Gastrocnemius medialis (tissue), 4 donors: ENCODE measurements around the gene VSX2. TPM values are rescaled to one million over a fixed set of nuclear protein-coding genes. Genes with fewer than 3 reads are reported as not detected.

ENCODE experiments used
- ATAC-seq, 2 donors: fragments of 150-250 bp; one replicate each; pipeline ENCODE4 v1.9.1; 2016
- DNase-seq, 2 donors: peaks; one replicate each; pipeline ENCODE4 v3.0.0-alpha.2; 2019
- H3K27ac ChIP-seq, 4 donors: fragments of 200-600 bp; sonication (generic); 1 replicate in 1 of 4; 2 replicates in 3 of 4; pipeline ENCODE4 v1.5.1; 2016 to 2018; ENCODE audit warnings: mild to moderate bottlenecking in 2 of 4, moderate library complexity in 1 of 4
- H3K27me3 ChIP-seq, 3 donors: fragments of 200-600 bp; sonication (generic) in 2 of 3; 1 replicate in 1 of 3; 2 replicates in 2 of 3; pipeline versions ENCODE4 v1.5.1 to v1.6.0; 2016 to 2019; ENCODE audit warnings: mild to moderate bottlenecking in 1 of 3, moderate library complexity in 1 of 3
- H3K36me3 ChIP-seq, 2 donors: fragments of 200-600 bp; sonication (generic) in 1 of 2; one replicate each; pipeline ENCODE4 v1.5.1; 2017 to 2018
- H3K4me1 ChIP-seq, 2 donors: fragments of 200-600 bp; sonication (generic) in 1 of 2; one replicate each; pipeline ENCODE4 v1.5.1; 2016 to 2017; ENCODE audit warnings: mild to moderate bottlenecking in 2 of 2
- H3K4me3 ChIP-seq, 4 donors: fragments of 200-600 bp; sonication (generic) in 3 of 4; 1 replicate in 1 of 4; 2 replicates in 3 of 4; pipeline ENCODE4 v1.5.1; 2016 to 2019; ENCODE audit warnings: mild to moderate bottlenecking in 2 of 4
- H3K9me3 ChIP-seq, 3 donors: fragments of 200-600 bp; sonication (generic) in 2 of 3; 1 replicate in 1 of 3; 2 replicates in 2 of 3; pipeline ENCODE4 v1.5.1; 2016 to 2019
- POLR2A ChIP-seq, 2 donors: fragments of 450-650 bp; IDR thresholded peaks; one replicate each; pipeline ENCODE4 v1.6.1; 2017; ENCODE audit warnings: antibody characterized with exemption in 2 of 2, mild to moderate bottlenecking in 2 of 2, moderate library complexity in 2 of 2
- in situ Hi-C, 4 donors: fragments of 200-750 bp; cut with MboI; loops; one replicate each; pipeline versions ENCODE4 v1.15.0 to v1.8.0; 2017; ENCODE audit warnings: low sequenced_read_pairs in 4 of 4
- intact Hi-C: fragments of 100-400 bp; cut with DNase I; formaldehyde crosslinking; loops from one replicate; pipeline ENCODE4 v1.15.1; 2023; ENCODE audit warnings: low total_unique reads
- total RNA-seq, 4 donors: library from RNA; depleted of rRNA; stranded (reverse); fragments of >200 nt; gene quantifications; one replicate each; pipeline versions ENCODE4 v1.1.0 to v1.2.3, GENCODE V29; 2016
- TF ChIP-seq, protein P1 (sequence below), 5 experiments: fragments of 450-650 bp in 3 of 5; fragments of 200-600 bp in 2 of 5; sonication (generic) in 2 of 5; IDR thresholded peaks in 4 of 5; conservative IDR thresholded peaks in 1 of 5; 1 replicate in 4 of 5; 2 replicates in 1 of 5; pipeline ENCODE4 v1.5.1; 2016 to 2019; ENCODE audit warnings: antibody characterized with exemption in 5 of 5, mild to moderate bottlenecking in 3 of 5, moderate library complexity in 3 of 5

VSX2 gene
- total RNA-seq, 4 donors from 2014 or later, result not detected

DNA sequence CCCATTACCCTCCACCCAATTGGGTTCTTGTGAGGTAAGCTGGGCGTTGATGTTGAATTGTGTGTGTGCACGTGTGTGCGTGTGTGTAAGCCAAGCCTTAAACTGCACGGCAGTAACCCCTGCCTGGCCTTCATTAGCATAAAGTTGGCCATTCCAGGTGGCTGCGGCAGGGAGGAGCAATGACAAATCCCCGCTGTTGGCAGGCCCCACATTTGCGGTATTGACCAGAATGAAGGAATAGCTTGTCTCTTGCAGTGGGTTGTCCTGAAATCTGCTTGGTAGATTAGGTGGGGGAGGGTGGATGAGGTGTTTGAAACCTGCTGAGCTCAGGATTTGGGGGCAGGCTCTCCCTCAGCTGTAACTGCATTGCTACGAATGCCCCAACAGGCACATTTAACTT, 7.3 kb downstream of the VSX2 start:
- Histone ChIP-seq H3K27me3 (peaks cover 29 to 32% (median 30%) of the 10 kb centered on the region in 3 donors), H3K9me3 (no peaks in the 10 kb centered on the region), H3K36me3 (no peaks in the 10 kb centered on the region), H3K4me1 (peaks cover 1 to 3% of the 10 kb centered on the region in 2 donors), H3K27ac (no peak overlapping the region), H3K4me3 (no peak overlapping the region)
- ATAC-seq (no peak), DNase-seq (no peak)
- TF ChIP-seq, protein P1, sequence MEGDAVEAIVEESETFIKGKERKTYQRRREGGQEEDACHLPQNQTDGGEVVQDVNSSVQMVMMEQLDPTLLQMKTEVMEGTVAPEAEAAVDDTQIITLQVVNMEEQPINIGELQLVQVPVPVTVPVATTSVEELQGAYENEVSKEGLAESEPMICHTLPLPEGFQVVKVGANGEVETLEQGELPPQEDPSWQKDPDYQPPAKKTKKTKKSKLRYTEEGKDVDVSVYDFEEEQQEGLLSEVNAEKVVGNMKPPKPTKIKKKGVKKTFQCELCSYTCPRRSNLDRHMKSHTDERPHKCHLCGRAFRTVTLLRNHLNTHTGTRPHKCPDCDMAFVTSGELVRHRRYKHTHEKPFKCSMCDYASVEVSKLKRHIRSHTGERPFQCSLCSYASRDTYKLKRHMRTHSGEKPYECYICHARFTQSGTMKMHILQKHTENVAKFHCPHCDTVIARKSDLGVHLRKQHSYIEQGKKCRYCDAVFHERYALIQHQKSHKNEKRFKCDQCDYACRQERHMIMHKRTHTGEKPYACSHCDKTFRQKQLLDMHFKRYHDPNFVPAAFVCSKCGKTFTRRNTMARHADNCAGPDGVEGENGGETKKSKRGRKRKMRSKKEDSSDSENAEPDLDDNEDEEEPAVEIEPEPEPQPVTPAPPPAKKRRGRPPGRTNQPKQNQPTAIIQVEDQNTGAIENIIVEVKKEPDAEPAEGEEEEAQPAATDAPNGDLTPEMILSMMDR (IDR thresholded peaks at IDR 0.05 in 4 of 5, conservative IDR thresholded peaks at IDR 0.05 in 1 of 5), result no peak
- TF ChIP-seq POLR2A (IDR thresholded peaks at IDR 0.05), result no peak
- intact Hi-C loops (no loop called here), in situ Hi-C loops (no loop called here)

DNA sequence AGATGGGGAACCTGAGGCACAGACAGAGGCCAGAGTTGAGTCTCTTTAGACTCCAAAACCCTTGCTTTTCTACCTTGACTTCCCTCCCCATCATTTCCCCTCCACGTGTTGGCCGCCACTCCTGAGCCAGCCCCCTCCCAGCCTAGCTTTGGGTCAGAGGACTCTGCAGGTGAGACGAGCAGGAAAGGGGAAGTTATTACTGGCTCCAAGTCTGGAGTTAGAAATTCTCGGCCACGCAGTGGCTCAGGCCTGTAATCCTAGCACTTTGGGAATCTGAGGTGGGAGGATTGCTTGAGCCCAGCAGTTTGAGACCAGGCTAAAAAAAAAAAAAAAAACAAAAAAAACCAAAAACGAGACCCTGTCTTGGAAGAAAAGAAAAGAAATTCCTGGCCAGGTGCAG, 8.8 kb downstream of the VSX2 start:
- in situ Hi-C loops, result no loop called here
- Histone ChIP-seq H3K36me3 (no peaks in the 10 kb centered on the region), H3K9me3 (no peaks in the 10 kb centered on the region), H3K4me1 (no peaks in the 10 kb centered on the region), H3K27me3 (peaks cover 14 to 17% (median 15%) of the 10 kb centered on the region in 3 donors), H3K27ac (no peak overlapping the region), H3K4me3 (no peak overlapping the region)
- TF ChIP-seq, protein P1 (IDR thresholded peaks at IDR 0.05 in 4 of 5, conservative IDR thresholded peaks at IDR 0.05 in 1 of 5), result no peak
- TF ChIP-seq POLR2A (IDR thresholded peaks at IDR 0.05), result no peak
- DNase-seq, result no peak
- ATAC-seq, result no peak
- intact Hi-C loops, result no loop called here

DNA sequence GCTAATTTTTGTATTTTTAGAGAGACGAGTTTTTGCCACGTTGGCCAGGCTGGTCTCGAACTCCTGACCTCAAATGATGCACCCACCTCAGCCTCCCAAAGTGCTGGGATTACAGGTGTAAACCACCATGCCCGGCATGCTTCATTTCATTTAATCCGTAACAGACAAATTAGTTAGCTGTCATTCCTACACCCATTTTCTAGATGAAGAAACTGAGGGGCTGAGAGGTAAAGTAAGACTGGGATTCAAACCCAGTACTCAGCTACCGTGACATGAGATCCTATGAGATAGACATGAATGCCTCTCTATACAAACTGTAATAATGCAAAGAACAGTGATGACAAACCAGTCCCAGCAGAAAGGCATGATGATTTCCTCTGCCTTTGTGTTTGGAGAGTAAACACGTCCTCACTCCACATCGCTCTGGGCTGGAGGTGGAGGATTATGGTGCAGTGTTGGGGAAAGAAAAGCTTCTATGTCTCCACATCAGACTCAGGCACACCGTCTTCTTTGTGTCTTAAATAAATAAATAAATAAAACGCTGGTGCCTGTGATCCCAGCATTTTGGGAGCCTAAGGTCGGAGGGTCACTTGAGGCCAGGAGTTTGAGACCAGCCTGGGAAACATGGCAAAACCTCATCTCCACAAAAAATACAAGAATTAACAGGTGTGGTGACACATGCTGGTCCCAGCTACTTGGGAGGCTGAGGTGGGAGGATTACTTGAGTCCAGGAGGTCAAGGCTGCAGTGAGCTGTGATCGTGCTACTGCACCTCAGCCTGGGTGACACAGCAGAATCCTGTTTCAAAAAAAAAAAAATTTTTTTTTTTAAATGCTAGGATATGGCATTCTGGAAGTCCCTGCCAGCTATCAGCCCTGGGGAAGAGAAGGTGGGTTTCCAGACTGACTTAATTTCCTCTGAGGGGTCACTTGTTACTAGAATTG, 10.5 kb downstream of the VSX2 start:
- ATAC-seq, result no peak
- Histone ChIP-seq H3K36me3 (no peaks in the 10 kb centered on the region), H3K27ac (no peak overlapping the region), H3K27me3 (peaks cover 0 to 5% (median 0%) of the 10 kb centered on the region in 3 donors), H3K9me3 (no peaks in the 10 kb centered on the region), H3K4me1 (no peaks in the 10 kb centered on the region), H3K4me3 (no peak overlapping the region)
- in situ Hi-C loops (loop anchor here (5.0 to 10.0 kb wide), 4 partner anchors 132 to 145 kb away; no protein-coding TSS in a partner anchor), intact Hi-C loops (loop anchor here (2.0 to 5.0 kb wide), 2 partner anchors 32 to 139 kb away; no protein-coding TSS in a partner anchor)
- no peak for TF ChIP-seq POLR2A (IDR thresholded peaks at IDR 0.05)
- TF ChIP-seq, protein P1 (IDR thresholded peaks at IDR 0.05 in 4 of 5, conservative IDR thresholded peaks at IDR 0.05 in 1 of 5), result no peak
- DNase-seq, result no peak

DNA sequence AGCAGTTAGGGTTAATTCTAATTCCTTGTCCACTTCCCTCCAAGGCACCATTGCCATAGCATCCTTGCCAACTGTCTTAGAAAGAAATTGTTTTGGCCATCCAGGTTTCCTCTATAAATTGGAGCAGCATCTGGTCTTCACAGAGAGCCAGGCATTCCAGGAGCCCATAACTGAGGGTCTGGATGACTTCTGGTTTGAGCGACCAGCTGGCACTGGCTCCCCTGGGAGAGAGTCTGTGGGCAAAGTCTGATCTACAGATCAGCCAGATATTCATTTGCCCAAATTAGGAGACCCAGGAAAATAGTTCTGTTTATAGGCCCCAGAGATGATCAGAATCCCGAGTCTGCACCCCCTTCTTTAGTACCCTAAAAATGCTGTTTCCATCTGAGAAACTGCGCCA, 16.0 kb downstream of the VSX2 start:
- Histone ChIP-seq H3K4me1 (peaks cover 3 to 13% of the 10 kb centered on the region in 2 donors), H3K4me3 (no peak overlapping the region), H3K9me3 (no peaks in the 10 kb centered on the region), H3K27ac (no peak overlapping the region), H3K36me3 (no peaks in the 10 kb centered on the region), H3K27me3 (peaks cover 10 to 13% (median 11%) of the 10 kb centered on the region in 3 donors)
- intact Hi-C loops, result no loop called here
- DNase-seq, result no peak
- TF ChIP-seq POLR2A (IDR thresholded peaks at IDR 0.05), result no peak
- TF ChIP-seq, protein P1 (IDR thresholded peaks at IDR 0.05 in 4 of 5, conservative IDR thresholded peaks at IDR 0.05 in 1 of 5), result no peak
- in situ Hi-C loops, result loop anchor here in 2 of 4 donors (10.0 kb wide), 2 partner anchors 140 to 150 kb away; no protein-coding TSS in a partner anchor
- no peak for ATAC-seq
